Measurements from ENCODE around the gene MAPK8IP1. TPM values are rescaled to one million over a fixed set of nuclear protein-coding genes. Genes with fewer than 3 reads are reported as not detected.
A peak's percentile ranks its signal among the peaks of the same experiment; 100 is the strongest.

Gene MAPK8IP1
- total and polyA plus RNA-seq, 7 donors = 0.53 to 2.6 (median 1.3) TPM

DNA sequence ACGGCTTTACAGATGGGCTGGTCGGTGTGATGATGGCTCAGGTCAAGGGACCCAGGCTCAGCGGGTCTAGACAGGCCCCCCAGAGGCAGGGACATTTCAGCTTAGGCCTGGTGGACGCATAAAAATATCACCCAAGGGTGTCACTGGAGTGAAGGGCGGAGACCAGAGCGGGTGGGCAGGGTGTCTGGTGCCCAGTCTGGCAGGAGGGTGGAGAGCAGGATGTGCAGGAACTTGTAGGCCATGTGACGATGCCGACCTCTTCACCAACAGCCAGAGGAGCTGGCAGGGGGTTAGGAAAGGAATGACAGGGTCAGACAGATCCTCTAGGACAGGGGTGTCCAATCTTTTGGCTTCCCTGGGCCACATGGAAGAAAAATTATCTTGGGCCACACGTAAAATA is 4.5 kb downstream of the MAPK8IP1 start:
- DNase-seq (peak in 1 of 2 donors; percentile 28), ATAC-seq (no peak)
- no peak overlapping the region for H3K27ac ChIP-seq
- 86 to 88% (median 86%) methylated on average over 9 of the region's 9 CpGs for WGBS, 3 donors
- H3K4me1 ChIP-seq = peaks cover 4% of the 10 kb centered on the region
- no peak overlapping the region for H3K4me3 ChIP-seq
- TF ChIP-seq, protein P1, sequence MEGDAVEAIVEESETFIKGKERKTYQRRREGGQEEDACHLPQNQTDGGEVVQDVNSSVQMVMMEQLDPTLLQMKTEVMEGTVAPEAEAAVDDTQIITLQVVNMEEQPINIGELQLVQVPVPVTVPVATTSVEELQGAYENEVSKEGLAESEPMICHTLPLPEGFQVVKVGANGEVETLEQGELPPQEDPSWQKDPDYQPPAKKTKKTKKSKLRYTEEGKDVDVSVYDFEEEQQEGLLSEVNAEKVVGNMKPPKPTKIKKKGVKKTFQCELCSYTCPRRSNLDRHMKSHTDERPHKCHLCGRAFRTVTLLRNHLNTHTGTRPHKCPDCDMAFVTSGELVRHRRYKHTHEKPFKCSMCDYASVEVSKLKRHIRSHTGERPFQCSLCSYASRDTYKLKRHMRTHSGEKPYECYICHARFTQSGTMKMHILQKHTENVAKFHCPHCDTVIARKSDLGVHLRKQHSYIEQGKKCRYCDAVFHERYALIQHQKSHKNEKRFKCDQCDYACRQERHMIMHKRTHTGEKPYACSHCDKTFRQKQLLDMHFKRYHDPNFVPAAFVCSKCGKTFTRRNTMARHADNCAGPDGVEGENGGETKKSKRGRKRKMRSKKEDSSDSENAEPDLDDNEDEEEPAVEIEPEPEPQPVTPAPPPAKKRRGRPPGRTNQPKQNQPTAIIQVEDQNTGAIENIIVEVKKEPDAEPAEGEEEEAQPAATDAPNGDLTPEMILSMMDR (IDR thresholded peaks at IDR 0.05) = no peak
- no peaks in the 10 kb centered on the region for H3K9me3 ChIP-seq
- intact Hi-C loops (cut with DNase I) = no loop called here
- no peaks in the 10 kb centered on the region for H3K27me3 ChIP-seq (ENCODE audit: insufficient read depth in 3 of 3, low read length in 2 of 3)
- no peaks in the 10 kb centered on the region for H3K36me3 ChIP-seq (ENCODE audit: insufficient read depth in 1 of 2, low read depth in 1 of 2)

DNA sequence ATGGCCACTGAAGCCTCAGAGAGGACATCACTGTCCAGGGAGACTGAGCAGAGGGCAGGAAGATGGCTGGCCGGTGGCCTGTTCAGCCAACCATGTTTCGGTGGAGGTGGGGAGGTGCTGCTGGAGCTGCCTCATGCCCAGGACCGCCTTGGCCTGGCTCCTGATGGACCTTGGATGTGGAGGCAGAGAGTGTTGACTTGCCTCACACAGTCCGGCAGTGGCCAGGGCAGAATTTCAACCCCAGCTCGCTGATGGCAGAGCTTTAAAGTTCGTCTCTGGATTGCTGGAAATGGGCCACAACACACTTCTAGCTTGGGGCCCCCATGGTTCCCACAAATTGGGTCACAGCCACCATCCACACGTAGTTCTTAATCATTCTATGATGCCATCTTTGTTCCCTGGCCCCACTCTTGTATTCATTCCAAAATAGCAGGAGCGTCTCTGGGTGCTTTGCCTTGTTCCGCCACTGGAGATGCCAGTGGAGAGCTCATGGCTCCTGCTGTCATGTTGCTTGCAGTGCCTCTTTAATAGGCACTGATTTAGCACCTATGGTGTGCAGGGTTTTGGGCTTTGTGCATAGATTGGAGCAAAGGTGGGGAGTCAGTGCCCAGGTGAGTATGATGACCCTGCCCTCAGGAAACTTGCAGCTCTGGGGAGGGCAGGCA is 5.6 kb downstream of the MAPK8IP1 start:
- DNase-seq (peak; percentile 2 to 21), ATAC-seq (no peak)
- no peak overlapping the region for H3K4me3 ChIP-seq
- intact Hi-C loops (cut with DNase I) = no loop called here
- no peaks in the 10 kb centered on the region for H3K36me3 ChIP-seq (ENCODE audit: insufficient read depth in 1 of 2, low read depth in 1 of 2)
- H3K27ac ChIP-seq = no peak overlapping the region
- H3K4me1 ChIP-seq = peaks cover under 1% of the 10 kb centered on the region
- H3K9me3 ChIP-seq = no peaks in the 10 kb centered on the region
- H3K27me3 ChIP-seq (ENCODE audit: insufficient read depth in 3 of 3, low read length in 2 of 3) = no peaks in the 10 kb centered on the region
- WGBS, 3 donors = 68 to 74% (median 73%) methylated on average over 9 of the region's 9 CpGs
- TF ChIP-seq, protein P1 (IDR thresholded peaks at IDR 0.05) = no peak

DNA sequence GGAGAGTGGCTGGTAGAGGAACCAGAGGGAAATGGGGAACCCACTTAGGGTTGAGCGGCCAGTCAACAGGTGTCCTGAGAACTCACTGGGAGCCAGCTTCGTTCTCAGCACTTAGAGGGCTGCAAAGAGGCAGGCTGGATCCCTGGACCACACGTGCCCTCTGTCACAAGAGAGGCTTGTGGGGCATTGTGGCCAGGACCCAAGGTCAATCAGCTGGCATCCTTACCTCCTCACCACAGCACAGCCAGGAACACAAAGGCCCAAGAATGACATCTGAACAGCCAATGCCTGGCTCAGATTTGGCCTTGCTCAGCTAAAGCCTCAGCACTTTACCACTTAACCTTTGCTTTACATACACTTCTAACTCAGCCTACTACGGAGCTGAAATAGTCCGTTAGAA is 7.4 kb downstream of the MAPK8IP1 start:
- Histone ChIP-seq H3K27ac (no peak overlapping the region), H3K4me3 (no peak overlapping the region), H3K4me1 (peaks cover 7% of the 10 kb centered on the region), H3K27me3 (ENCODE audit: insufficient read depth in 3 of 3, low read length in 2 of 3) (peaks cover 0 to 10% (median 2%) of the 10 kb centered on the region in 3 donors), H3K9me3 (no peaks in the 10 kb centered on the region), H3K36me3 (ENCODE audit: insufficient read depth in 1 of 2, low read depth in 1 of 2) (no peaks in the 10 kb centered on the region)
- ATAC-seq = no peak
- peak in 1 of 2 donors; percentile 5 for DNase-seq
- intact Hi-C loops (cut with DNase I) = no loop called here
- 65 to 80% (median 68%) methylated on average over 5 of the region's 5 CpGs for WGBS, 3 donors
- TF ChIP-seq, protein P1 (IDR thresholded peaks at IDR 0.05) = no peak

DNA sequence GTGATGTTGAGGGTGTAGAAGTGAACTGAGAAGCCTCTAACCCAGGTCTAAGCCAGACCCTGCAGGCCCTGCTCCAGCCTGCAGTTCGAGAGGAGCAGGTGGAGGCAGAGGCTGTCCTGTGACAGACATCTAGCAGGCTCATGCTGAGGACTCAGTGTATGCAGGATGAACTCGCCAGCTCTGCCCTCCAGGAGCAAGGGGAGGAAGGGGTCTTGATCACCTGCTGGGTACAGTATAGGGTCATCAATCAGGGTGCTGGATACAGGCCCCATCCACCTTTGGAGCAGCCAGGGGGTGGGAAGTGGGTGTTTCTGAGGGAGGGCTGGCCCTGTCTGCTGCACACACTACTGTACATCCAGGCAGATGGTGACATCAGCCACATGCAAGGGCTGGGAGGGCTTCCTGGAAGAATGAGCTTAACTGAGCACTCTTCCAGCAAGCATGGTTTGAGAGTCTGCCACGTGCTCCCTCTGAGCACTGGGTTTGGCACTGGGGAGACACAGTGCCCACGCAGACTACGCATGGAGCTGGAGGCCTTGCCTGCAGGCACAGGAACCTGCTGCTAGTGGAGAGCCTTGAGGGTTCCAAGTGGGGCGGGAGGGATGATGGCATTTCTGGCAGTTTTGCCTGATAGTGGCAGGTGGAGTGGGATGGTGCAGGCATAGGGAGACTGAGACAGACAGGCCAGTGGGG is 9.2 kb downstream of the MAPK8IP1 start:
- 66 to 78% (median 75%) methylated on average over 6 of the region's 6 CpGs for WGBS, 3 donors
- peaks cover 0 to 28% (median 10%) of the 10 kb centered on the region in 3 donors for H3K27me3 ChIP-seq (ENCODE audit: insufficient read depth in 3 of 3, low read length in 2 of 3)
- no peak overlapping the region for H3K27ac ChIP-seq
- intact Hi-C loops (cut with DNase I) = no loop called here
- ATAC-seq (no peak), DNase-seq (peak; percentile 6 to 20)
- H3K4me1 ChIP-seq = peaks cover 7% of the 10 kb centered on the region
- H3K9me3 ChIP-seq = no peaks in the 10 kb centered on the region
- H3K36me3 ChIP-seq (ENCODE audit: insufficient read depth in 1 of 2, low read depth in 1 of 2) = no peaks in the 10 kb centered on the region
- TF ChIP-seq, protein P1 (IDR thresholded peaks at IDR 0.05) = no peak
- no peak overlapping the region for H3K4me3 ChIP-seq
